Small intestine (tissue), 7 donors: ENCODE measurements around the gene GCC2. TPM values are rescaled to one million over a fixed set of nuclear protein-coding genes. Genes with fewer than 3 reads are reported as not detected.

Source experiments
- DNase-seq, 2 donors: peaks; one replicate each; pipeline versions ENCODE4 v3.0.0 to v3.0.0-alpha.2; 2013
- FAIRE-seq: peaks from 2 replicates; lab custom pipeline; 2012; peaks lifted over from hg19 to GRCh38; lab: Jason Lieb, UNC
- H3K27ac ChIP-seq, 3 donors: one replicate each; pipeline ENCODE4 v1.5.1; 2013; ENCODE audit warnings: low read length in 2 of 3, mild to moderate bottlenecking in 2 of 3, control low read depth in 1 of 3, inconsistent platforms in 1 of 3, low read depth in 1 of 3, moderate library complexity in 1 of 3
- H3K27me3 ChIP-seq, 3 donors: one replicate each; pipeline ENCODE4 v1.6.1; 2013; ENCODE audit warnings: low read length in 3 of 3, inconsistent platforms in 1 of 3; ENCODE audit not compliant: control insufficient read depth in 3 of 3, insufficient read depth in 3 of 3
- H3K36me3 ChIP-seq, 3 donors: one replicate each; pipeline ENCODE4 v1.6.1; 2013; ENCODE audit warnings: low read length in 3 of 3, inconsistent platforms in 1 of 3, low read depth in 1 of 3, mild to moderate bottlenecking in 1 of 3, moderate library complexity in 1 of 3; ENCODE audit not compliant: control insufficient read depth in 3 of 3, insufficient read depth in 2 of 3
- H3K4me1 ChIP-seq, 3 donors: one replicate each; pipeline ENCODE4 v1.6.1; 2013; ENCODE audit warnings: low read length in 2 of 3, inconsistent platforms in 1 of 3, low read depth in 1 of 3, mild to moderate bottlenecking in 1 of 3, moderate library complexity in 1 of 3; ENCODE audit not compliant: control insufficient read depth in 3 of 3, insufficient read depth in 2 of 3
- H3K4me3 ChIP-seq, 3 donors: one replicate each; pipeline ENCODE4 v1.5.1; 2013; ENCODE audit warnings: low read length in 3 of 3, control low read depth in 1 of 3, inconsistent platforms in 1 of 3, low read depth in 1 of 3, mild to moderate bottlenecking in 1 of 3, moderate library complexity in 1 of 3
- H3K9me3 ChIP-seq, 2 donors: one replicate each; pipeline ENCODE4 v1.6.1; 2013; ENCODE audit warnings: low read depth in 1 of 2, low read length in 1 of 2; ENCODE audit not compliant: control insufficient read depth in 2 of 2, insufficient read depth in 1 of 2
- WGBS, 3 donors: extraction: QIAGEN DNeasy Blood & Tissue Kit; methylation state at CpG; one replicate each; pipeline ENCODE4 v1.1.7; 2013; 5-methylcytosine and 5-hydroxymethylcytosine counted together
- polyA plus RNA-seq, 4 donors: library from polyadenylated mRNA; stranded (reverse) in 3 of 4; unstranded in 1 of 4; fragments of 200-250 nt in 3 of 4; fragments of 120-200 nt in 1 of 4; gene quantifications; one replicate each; pipeline versions ENCODE4 v1.2.1 to v1.2.3, GENCODE V29; 2013
- donor health status: healthy with polysubstance abuse.
- donor health status: control.
- donor health status: control.
- donor health status: Bipolar disorder and iron deficiency.
- donor health status: healthy.

GCC2 gene
- polyA plus RNA-seq, 4 donors = 14.0 to 110 (median 15.1) TPM

- Histone ChIP-seq H3K27ac (no peak overlapping the region), H3K4me1 (peaks cover 2 to 5% (median 3%) of the 10 kb centered on the region in 3 donors), H3K27me3 (no peaks in the 10 kb centered on the region), H3K36me3 (no peaks in the 10 kb centered on the region), H3K4me3 (no peak overlapping the region), H3K9me3 (no peaks in the 10 kb centered on the region)
- FAIRE-seq (no peak), DNase-seq (no peak)
- WGBS, 3 donors = 85 to 86% (median 85%) methylated on average over 7 of the region's 7 CpGs
These were observed 87.3 kb downstream of the GCC2 start for GRCh38 chr2:108536133-108536780.

DNA sequence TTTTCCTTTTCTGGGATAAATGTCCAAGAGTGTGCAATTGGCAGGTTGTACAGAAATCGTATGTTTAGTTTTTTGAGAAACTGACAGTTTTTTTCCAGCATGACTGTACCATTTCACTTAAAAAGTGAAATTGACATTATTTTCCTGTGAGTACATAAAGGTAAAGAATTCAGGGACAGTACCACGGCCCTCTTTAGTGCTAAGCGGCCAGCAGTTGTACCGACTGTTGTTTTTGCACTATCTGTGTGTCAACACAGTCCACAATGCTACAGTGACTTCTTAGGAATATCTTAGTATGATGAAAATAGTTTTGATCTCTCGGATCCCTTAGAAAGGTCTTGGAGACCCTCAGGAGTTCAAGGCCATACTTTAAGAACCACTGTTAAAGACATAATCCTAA, 87.9 kb downstream of the GCC2 start:
- Histone ChIP-seq H3K4me3 (no peak overlapping the region), H3K36me3 (no peaks in the 10 kb centered on the region), H3K27me3 (no peaks in the 10 kb centered on the region), H3K4me1 (peaks cover 5 to 10% (median 7%) of the 10 kb centered on the region in 3 donors), H3K9me3 (no peaks in the 10 kb centered on the region), H3K27ac (no peak overlapping the region)
- WGBS, 3 donors = 85 to 95% (median 88%) methylated on average over 5 of the region's 5 CpGs
- FAIRE-seq (no peak), DNase-seq (no peak)

DNA sequence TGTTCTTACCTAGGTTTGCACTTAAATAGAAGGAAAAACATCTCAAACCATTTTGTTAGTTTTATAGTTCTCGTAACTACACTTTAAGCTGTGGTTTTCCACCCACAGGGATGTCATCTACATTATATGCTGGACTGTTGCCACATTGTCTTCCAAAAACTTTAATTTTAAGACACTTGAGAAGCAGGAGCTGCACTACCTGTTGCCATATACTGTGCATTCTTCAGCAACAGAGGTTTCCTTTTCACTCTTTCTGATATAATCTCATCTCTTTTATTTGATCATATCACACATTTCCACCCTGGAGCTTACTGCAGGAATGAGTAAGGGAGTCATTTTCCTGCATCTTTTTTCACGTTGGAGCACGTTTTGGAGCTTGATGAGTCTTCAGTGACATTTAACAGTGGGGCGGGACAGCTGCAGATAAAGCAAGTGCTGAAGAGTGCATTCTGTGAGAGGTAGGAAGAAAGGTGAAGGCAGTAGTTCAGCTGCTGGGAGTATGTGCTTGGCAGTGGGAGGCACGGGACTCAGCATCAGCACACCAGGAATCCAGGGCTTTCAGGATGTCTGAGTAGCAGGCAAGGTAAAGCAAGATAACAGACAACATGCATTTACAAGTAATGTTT, 89.1 kb downstream of the GCC2 start:
- WGBS, 3 donors = 55 to 67% (median 56%) methylated on average over 5 of the region's 5 CpGs
- Histone ChIP-seq H3K4me3 (no peak overlapping the region), H3K36me3 (no peaks in the 10 kb centered on the region), H3K27ac (no peak overlapping the region), H3K27me3 (no peaks in the 10 kb centered on the region), H3K9me3 (no peaks in the 10 kb centered on the region), H3K4me1 (peaks cover 5 to 15% (median 7%) of the 10 kb centered on the region in 3 donors)
- FAIRE-seq = no peak
- DNase-seq = peak; percentile 19 to 45

DNA sequence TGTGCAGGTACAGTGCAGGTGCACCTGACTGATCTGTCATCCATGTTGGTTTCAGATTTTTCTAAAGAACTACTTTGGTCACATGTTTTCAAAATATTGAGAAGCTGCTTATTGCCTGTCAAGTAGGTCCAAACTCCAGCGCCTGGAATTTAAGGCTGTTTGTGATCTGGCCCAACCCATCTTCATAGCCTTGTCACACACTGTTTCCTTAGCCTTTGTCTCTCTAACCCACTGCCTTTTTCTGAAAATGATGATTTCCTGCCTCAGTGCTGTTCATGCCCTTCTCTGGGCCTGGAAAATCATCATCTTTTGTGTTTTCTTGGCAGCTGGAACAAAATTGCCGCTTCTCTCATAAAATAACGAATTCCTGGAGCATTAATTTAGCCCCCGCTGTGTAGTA, 92.4 kb downstream of the GCC2 start:
- no peaks in the 10 kb centered on the region for H3K9me3 ChIP-seq
- peak overlapping the region in 1 of 3 donors; percentile 20 for H3K27ac ChIP-seq
- H3K36me3 ChIP-seq = peaks cover 0 to 2% (median 0%) of the 10 kb centered on the region in 3 donors
- peaks cover 5 to 15% (median 7%) of the 10 kb centered on the region in 3 donors for H3K4me1 ChIP-seq
- DNase-seq (peak; percentile 53 to 76), FAIRE-seq (no peak)
- H3K27me3 ChIP-seq = no peaks in the 10 kb centered on the region
- H3K4me3 ChIP-seq = no peak overlapping the region
- WGBS, 3 donors = 70 to 78% (median 78%) methylated on average over 4 of the region's 4 CpGs

GRCh38 chr2:108542071-108542470, 93.1 kb downstream of the GCC2 start:
- Histone ChIP-seq H3K27ac (peak overlapping the region in 1 of 3 donors; percentile 3), H3K27me3 (no peaks in the 10 kb centered on the region), H3K9me3 (no peaks in the 10 kb centered on the region), H3K36me3 (peaks cover 0 to 2% (median 0%) of the 10 kb centered on the region in 3 donors), H3K4me1 (peaks cover 5 to 15% (median 8%) of the 10 kb centered on the region in 3 donors), H3K4me3 (no peak overlapping the region)
- FAIRE-seq (no peak), DNase-seq (no peak)
- WGBS, 3 donors = 56 to 70% (median 68%) methylated on average over 4 of the region's 4 CpGs

DNA sequence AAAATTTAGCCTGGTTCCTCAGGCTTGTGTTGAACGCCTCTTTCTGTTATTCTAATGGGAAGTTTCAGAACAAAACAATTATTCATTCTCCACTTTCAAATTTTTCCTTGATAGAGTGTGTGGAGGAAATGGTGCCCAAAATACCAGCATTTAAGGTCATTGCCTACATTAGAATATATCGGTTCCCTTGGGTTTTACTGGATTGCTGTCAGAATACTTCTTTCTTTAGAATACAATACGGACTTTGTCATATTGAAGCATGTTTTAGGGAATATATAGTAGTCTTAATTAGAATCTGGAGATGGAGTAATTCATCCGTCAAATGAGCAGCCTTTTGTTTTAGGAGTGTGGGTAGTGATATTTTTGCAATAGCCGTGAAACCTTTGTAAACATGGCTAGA, 98.6 kb downstream of the GCC2 start:
- 78 to 92% (median 85%) methylated on average over 5 of the region's 5 CpGs for whole genome bisulfite sequencing, 3 donors
- Histone ChIP-seq H3K4me3 (no peak overlapping the region), H3K27me3 (no peaks in the 10 kb centered on the region), H3K27ac (no peak overlapping the region), H3K9me3 (no peaks in the 10 kb centered on the region), H3K36me3 (peaks cover 0 to 2% (median 0%) of the 10 kb centered on the region in 3 donors), H3K4me1 (peaks cover 2 to 3% (median 3%) of the 10 kb centered on the region in 3 donors)
- FAIRE-seq (no peak), DNase-seq (no peak)

- Histone ChIP-seq H3K4me1 (peaks cover 2 to 5% (median 3%) of the 10 kb centered on the region in 3 donors), H3K36me3 (peaks cover 0 to 2% (median 0%) of the 10 kb centered on the region in 3 donors), H3K27ac (no peak overlapping the region), H3K9me3 (no peaks in the 10 kb centered on the region), H3K27me3 (no peaks in the 10 kb centered on the region), H3K4me3 (no peak overlapping the region)
- DNase-seq (no peak), FAIRE-seq (no peak)
- 65 to 85% (median 83%) methylated on average over 9 of the region's 9 CpGs for WGBS, 3 donors
These were observed 99.4 kb downstream of the GCC2 start for GRCh38 chr2:108548208-108549003.

GRCh38 chr2:108552566-108552965, 103.6 kb downstream of the GCC2 start:
- Histone ChIP-seq H3K36me3 (no peaks in the 10 kb centered on the region), H3K4me1 (peaks cover 0 to 7% (median 0%) of the 10 kb centered on the region in 3 donors), H3K4me3 (no peak overlapping the region), H3K9me3 (no peaks in the 10 kb centered on the region), H3K27me3 (no peaks in the 10 kb centered on the region), H3K27ac (peak overlapping the region in 1 of 3 donors; percentile 66)
- FAIRE-seq (no peak), DNase-seq (no peak)
- WGBS, 3 donors = 76 to 78% (median 77%) methylated on average over 2 of the region's 2 CpGs
